ENCODE measurements around the gene ATG2A. TPM values are rescaled to one million over a fixed set of nuclear protein-coding genes. Genes with fewer than 3 reads are reported as not detected.

Gene ATG2A
- total RNA-seq, 1 donor from 2014 or later: 21.4 TPM

GRCh38 chr11:64887234-64887756 lies 29.7 kb downstream of the ATG2A start:
- Histone ChIP-seq H3K4me1 (ENCODE audit: insufficient read depth, low read length) (peaks cover 8% of the 10 kb centered on the region), H4K20me1 (ENCODE audit: insufficient read depth, low read length) (no peaks in the 10 kb centered on the region), H3K9ac (ENCODE audit: low read length) (peak overlapping the region; percentile 16), H3K4me2 (ENCODE audit: low read length) (peak overlapping the region; percentile 85), H3K79me2 (ENCODE audit: insufficient read depth, low read length) (no peaks in the 10 kb centered on the region), H3K9me3 (ENCODE audit: insufficient read depth, low read depth, low read length) (no peaks in the 10 kb centered on the region), H3K4me3 (ENCODE audit: insufficient read depth, low read depth, low read length) (no peak overlapping the region), H3K27me3 (ENCODE audit: insufficient read depth, low read length) (no peaks in the 10 kb centered on the region), H3K36me3 (ENCODE audit: insufficient read depth, low read length) (no peaks in the 10 kb centered on the region), H3K27ac (ENCODE audit: low read depth, low read length) (no peak overlapping the region), H2AFZ (ENCODE audit: low read depth, low read length) (peak overlapping the region; percentile 3)
- Mint-ChIP-seq H3K4me1 (ENCODE audit: low read depth, unreplicated experiment) (peaks cover 14% of the 10 kb centered on the region), H3K9me3 (ENCODE audit: unreplicated experiment) (no peaks in the 10 kb centered on the region), H3K27me3 (ENCODE audit: low read depth, unreplicated experiment) (peaks cover 7% of the 10 kb centered on the region), H3K36me3 (ENCODE audit: low read depth, unreplicated experiment) (peaks cover 2% of the 10 kb centered on the region), H3K4me3 (ENCODE audit: unreplicated experiment) (peak overlapping the region; percentile 12), H3K27ac (ENCODE audit: unreplicated experiment) (no peak overlapping the region)
- no peak for FAIRE-seq
- DNase-seq (ENCODE audit: low read depth): no peak
- no peak for TF ChIP-seq CTCF (IDR thresholded peaks at IDR 0.05; ENCODE audit: insufficient read depth, low read depth, low read length)
- no peak for TF ChIP-seq EZH2 (IDR thresholded peaks at IDR 0.05; ENCODE audit: insufficient read depth, low read length)

- no peak for TF ChIP-seq EZH2 (IDR thresholded peaks at IDR 0.05; ENCODE audit: insufficient read depth, low read length)
- no peak for TF ChIP-seq CTCF (IDR thresholded peaks at IDR 0.05; ENCODE audit: insufficient read depth, low read depth, low read length)
- no peak overlapping the region for H3K27ac ChIP-seq (ENCODE audit: low read depth, low read length)
- H3K9ac ChIP-seq (ENCODE audit: low read length): no peak overlapping the region
Observed at GRCh38 chr11:64885367-64886286, 31.4 kb downstream of the ATG2A start.

More at GRCh38 chr11:64885367-64886286, 31.4 kb downstream of the ATG2A start:
- Mint-ChIP-seq H3K9me3 (ENCODE audit: unreplicated experiment) (no peaks in the 10 kb centered on the region), H3K27me3 (ENCODE audit: low read depth, unreplicated experiment) (peaks cover 5% of the 10 kb centered on the region), H3K27ac (ENCODE audit: unreplicated experiment) (no peak overlapping the region), H3K4me1 (ENCODE audit: low read depth, unreplicated experiment) (peaks cover 13% of the 10 kb centered on the region), H3K36me3 (ENCODE audit: low read depth, unreplicated experiment) (no peaks in the 10 kb centered on the region), H3K4me3 (ENCODE audit: unreplicated experiment) (no peak overlapping the region)
- Histone ChIP-seq H3K27me3 (ENCODE audit: insufficient read depth, low read length) (no peaks in the 10 kb centered on the region), H4K20me1 (ENCODE audit: insufficient read depth, low read length) (no peaks in the 10 kb centered on the region), H3K4me3 (ENCODE audit: insufficient read depth, low read depth, low read length) (no peak overlapping the region), H3K9me3 (ENCODE audit: insufficient read depth, low read depth, low read length) (no peaks in the 10 kb centered on the region), H3K4me2 (ENCODE audit: low read length) (peak overlapping the region; percentile 2), H3K79me2 (ENCODE audit: insufficient read depth, low read length) (no peaks in the 10 kb centered on the region), H3K4me1 (ENCODE audit: insufficient read depth, low read length) (peaks cover 8% of the 10 kb centered on the region), H2AFZ (ENCODE audit: low read depth, low read length) (no peak overlapping the region), H3K36me3 (ENCODE audit: insufficient read depth, low read length) (no peaks in the 10 kb centered on the region)
- FAIRE-seq: no peak
- DNase-seq (ENCODE audit: low read depth): peak; percentile 76

Measured in astrocyte (in vitro differentiated cells and primary cell).